CMK (cell line): ENCODE results near the gene RSAD1.

ENCODE experiments used
- DNase-seq: peaks from one replicate; pipeline ENCODE4 v3.0.0-alpha.2; 2010; ENCODE audit warnings: low read depth

The RSAD1 gene

DNA sequence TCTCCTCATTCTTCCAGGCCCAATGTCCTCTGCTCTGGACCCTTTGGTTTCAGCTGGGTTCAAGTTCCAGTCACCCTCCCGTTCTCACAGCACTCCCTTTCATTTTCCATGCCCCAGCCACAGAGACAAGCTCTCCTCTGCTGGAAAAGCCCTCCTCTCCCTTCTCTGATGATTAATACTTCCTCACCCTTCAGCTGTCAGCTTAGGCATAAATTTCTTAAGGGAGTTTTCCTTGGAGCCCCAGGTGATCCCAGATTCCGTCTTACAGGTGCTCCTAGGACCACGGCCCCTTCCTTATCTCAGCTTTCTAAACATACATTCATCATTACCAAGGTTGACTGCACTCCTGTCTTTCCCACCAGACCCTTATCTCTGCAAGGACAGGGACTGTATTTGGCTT is 20.4 kb upstream of the RSAD1 start:
- DNase-seq, result no peak

DNA sequence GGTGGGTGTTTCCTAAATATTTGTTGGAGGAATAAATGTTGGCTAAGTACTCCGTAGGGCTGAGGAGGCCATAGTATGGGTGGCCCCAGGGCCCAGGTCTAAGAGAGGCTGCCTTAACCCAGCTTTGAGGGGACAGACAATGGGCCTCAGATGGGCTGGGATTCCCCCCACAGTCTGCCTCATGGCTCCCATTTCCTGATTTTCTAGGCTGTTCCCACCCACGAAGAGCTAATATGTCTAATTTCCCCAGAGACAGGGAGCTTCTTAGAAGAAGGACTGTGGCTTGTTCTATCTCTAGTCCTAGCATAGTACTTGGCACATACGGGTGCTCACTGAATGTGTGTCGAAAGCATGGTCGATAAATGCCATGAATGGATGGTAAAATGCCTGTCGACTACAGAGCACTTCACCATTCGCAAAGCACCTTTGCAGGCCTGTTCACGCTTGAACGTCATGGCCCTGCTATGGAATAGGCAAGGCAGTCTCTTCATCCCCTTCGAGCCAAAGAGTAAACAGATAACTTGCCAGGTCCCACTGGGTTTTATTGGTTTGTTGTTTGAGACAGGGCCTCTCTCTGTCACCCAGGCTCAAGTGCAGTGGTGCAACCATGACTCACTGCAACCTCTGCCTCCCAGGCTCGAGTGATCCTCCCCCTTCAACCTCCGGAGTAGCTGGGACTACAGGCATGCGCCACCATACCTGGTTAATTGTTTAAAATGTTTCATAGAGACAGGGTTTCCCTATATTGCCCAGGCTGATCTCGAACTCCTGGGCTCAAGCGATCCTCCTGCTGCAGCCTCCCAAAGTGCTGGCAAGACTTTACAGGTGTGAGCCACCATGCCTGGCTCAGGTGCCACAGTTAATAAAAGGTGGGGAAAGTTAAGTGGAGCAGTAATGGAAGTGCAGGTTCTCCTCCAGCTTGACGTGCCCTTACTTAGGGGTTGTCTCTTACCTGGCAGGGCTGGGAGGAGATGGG is 19.7 kb upstream of the RSAD1 start:
- DNase-seq, result no peak

DNA sequence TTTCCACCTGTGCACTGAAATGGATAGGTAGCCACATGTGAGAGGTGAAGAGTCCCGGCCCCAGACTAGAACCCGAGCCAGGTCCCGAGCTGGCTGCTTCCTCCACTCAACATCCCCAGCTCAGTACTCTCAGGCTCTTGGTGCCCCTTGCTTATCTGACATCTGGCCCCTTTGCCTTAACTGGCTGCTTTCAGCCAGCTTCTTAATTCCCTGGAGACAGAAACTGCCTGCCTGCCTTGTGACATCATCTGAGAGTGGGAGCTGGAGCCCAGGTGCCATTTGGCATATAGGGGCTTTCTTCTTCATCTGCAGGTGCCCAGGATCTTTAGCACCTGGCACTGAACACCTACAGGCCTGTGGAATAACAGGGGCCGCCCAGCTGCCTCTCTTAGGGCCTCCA is 18.9 kb upstream of the RSAD1 start:
- DNase-seq, result no peak

DNA sequence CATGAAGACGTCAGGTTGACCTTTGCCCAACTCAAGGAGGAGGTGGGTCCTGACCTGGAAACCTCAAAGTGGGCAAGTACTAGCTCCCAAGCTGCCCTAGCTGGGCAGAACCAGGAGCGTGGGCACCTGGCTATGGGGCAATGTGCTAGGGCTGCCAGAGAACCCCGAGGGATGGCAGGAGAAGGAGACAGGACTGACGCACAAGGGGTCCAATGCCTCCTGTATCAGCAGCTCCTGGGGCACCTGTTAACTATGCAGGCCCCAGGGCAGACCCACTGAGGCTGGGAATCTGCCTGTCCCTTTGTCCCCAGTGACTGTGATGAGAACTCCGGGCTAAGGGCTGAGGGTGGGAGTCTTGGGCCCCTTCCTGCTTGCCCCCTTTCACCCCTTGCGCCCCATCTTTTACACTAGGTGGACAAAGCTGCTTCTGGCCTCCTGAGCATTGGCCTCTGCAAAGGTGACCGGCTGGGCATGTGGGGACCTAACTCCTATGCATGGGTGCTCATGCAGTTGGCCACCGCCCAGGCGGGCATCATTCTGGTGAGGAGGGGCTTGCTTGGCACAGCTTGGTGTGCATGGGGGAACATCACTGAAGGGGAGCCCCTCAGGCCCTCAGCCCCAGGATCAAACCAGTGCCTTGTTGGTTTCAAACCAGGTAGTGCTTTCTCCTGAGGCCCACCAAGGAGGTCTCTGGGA is 17.7 kb upstream of the RSAD1 start:
- DNase-seq, result no peak

DNA sequence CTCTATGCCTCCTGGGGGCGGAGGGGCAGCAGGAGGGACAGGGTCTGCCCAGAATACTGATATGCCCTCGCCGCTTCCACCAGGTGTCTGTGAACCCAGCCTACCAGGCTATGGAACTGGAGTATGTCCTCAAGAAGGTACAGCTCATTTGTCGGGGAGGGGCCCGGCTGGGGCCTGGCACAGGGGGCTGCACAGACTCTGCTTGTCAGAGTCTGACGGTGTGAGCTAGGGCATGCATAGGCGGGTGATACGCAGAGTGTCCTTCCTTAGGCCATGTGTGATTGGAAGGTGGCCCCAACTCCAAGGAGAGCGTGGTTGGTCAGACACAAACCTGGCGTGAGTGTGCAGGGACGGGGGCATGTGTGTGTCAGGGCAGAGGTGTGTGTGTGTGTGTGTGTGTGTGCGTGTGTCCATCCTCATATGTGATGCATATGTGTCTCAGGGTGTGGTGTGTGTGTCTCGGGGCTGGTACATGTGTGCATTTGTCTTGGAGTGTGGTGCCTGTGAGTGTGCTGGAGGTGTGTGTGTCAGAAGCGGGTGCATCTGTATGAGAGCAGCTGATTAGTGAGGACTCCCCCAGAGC is 17.0 kb upstream of the RSAD1 start:
- DNase-seq, result no peak

DNA sequence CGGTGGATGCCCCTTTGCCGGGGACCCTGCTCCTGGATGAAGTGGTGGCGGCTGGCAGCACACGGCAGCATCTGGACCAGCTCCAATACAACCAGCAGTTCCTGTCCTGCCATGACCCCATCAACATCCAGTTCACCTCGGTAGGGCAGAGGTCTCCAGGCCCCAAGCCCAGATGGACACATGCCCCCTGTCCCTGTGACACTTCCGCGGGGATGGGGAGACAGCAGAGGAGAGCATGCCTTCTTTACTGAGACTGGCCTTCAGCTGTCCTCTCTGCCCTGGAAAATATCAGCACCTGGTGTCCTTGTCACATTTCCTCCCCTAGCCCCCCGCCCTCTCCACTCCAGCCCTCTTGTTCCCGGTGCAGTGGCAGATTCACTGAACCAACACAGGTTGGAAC is 16.2 kb upstream of the RSAD1 start:
- no peak for DNase-seq

DNA sequence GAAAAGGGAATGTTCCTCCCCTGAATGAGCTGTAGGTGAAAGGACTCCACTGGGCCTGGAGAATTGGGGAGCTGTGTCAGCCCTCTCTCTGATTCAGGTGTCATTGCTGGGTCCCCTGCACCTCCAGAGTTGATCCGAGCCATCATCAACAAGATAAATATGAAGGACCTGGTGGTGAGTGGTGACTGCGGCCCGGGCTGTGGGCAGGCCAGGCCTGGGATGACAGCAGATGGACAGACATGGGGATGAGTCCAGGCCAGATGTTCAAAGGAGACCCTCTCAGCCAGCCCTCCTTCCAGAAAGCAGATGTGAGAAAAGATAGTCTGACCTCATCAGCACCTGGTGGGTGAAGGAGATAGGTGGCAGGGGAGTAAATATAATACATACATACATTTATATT is 14.5 kb upstream of the RSAD1 start:
- DNase-seq, result no peak

DNA sequence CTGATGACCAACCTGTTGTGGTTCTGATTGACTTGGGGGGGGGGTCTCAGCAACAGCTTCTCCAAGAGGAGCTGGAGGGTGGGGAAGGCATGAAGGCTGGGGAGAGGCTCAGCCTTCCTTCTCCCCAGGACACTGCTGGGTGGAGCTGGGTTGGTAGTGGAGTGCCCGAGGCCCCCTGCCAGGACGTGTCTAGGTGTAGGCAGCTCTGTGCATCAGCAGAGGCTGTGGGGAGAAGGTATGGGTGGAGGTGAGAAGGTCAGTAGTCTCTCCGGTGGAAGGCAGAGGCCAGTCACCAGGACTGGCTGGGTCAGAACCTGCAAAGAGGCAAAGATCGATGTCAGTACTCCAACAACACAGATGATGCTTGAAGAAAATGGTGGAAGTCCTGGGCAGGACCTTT is 13.9 kb upstream of the RSAD1 start:
- no peak for DNase-seq

DNA sequence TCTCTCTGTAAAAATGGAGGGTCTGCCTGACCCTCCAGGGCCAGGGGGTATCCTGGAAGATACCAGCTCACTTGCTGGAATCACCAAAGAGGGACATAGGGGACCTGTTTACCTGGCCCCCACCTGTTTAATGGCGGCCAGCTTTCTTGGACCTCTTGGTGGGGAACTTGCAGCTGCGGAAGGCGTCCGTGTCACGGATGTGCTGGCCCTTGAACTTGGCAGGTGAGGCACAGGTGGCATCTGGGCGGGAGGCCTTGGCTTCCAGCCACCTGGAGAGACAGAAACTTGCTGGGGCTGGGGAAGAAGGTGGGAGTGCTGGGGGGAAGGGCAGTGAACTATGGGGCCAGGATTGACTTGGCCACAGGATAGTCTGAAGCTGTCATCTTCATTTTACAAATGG is 13.5 kb upstream of the RSAD1 start:
- DNase-seq, result no peak

DNA sequence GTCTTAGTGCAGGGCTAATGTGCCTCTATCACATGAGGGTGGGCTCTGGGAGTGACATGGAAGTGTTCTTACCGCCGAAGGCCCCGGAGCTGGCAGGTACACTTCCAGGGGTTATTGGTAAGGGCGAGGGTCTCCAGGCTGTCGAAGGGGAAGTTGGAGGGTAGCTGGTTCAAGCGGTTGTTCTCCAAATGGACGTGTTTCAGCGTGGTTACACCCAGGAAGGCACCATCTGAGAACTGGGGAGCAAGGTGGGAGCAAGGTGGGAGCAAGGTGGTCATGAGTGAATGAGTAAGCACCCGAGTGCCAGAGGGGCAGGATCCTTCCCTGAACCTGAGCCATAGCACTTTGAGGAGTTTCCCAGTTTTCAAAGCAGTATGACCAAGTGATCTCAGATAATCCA is 13.0 kb upstream of the RSAD1 start:
- DNase-seq, result no peak

DNA sequence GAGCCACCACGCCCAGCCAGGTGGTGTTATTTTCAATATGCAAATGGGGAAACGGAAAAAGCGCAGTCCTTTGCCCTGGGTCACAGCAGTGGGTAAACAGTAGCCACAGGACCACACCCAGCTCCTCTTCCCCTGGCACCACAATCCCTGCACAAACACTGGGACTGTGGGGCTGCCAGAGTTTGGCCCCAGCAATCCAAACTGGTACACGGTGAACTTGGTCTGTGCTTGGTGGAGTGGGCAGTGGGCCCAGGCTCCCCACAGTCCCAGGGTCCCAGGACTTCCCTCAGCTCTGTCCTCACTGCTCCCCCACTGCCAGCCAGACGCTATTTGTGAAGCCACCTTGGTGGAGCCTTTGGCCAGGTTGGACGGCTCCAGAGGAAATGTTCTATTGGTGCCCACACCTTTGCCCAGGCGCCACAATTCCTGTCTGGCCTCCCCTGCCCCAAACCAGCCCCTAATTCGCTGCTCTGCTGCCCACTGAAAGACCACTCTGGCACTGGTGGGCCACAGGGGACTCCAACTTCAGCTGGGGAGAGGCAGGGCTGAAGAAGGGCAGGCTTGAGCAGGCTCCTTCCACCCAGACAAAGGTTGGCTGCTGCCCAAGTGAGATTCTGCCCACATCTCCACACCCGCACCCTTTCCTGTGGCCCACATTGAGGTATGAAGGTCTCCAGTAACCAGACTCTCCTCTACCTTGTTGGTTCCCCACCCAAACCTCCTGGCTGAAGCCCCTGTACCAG is 12.1 kb upstream of the RSAD1 start:
- no peak for DNase-seq

DNA sequence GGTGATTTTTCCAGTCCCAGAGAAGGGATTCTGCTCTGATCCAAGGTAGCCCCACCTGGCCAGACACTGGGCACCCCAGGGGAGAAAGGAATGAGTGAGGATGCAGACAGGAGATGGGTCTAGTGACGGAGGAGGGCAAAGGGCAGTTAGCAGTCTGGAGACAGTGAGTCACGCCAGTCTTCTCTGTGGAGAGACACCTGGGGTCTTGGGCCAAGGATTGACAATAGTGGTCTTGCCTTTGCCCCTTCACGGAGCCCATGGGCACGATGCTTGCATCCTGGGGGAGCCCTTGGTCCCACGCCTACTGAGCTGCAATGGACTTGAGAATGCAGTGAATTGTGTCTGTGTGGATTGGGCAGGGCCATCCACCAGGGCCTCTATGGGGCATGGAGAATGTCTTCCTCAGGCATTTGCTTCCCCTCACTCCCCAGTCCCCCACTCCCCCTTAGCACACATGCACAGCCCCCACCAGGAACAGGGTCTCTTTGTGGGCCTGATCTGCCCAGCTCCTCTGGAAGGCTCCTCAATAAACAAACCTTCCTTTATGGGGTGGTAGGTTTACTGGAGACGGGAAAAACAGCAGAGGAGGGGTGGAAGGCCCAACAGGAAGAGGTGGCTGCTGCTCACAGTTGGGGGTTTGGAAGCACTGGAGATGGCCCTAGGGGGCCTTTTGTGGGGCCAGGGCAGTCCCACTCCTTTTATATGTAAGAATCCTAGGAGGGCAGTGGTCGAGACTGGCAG is 11.4 kb upstream of the RSAD1 start:
- no peak for DNase-seq

DNA sequence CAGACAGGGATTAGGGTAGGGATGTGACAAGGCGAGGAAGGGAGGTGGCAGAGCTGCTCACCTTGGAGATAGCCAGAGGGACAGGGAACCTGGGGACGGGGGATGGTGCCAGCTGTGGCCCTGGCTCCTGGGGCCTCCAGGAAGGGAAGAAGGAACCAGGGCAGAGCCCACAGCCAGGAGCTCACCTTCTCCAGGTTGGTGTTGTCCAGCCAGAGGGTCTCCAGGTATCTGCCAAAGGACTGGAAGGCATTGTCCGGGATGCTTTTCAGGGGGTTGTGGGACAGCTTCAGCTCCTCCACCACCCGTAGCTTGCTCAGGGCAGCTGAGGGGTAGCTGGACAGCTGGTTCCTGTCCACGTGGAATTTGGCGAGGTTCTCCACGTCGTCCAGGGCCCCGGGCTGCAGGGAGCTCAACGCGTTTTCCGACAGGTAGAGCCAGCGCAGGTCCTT is 10.8 kb upstream of the RSAD1 start:
- DNase-seq, result no peak

DNA sequence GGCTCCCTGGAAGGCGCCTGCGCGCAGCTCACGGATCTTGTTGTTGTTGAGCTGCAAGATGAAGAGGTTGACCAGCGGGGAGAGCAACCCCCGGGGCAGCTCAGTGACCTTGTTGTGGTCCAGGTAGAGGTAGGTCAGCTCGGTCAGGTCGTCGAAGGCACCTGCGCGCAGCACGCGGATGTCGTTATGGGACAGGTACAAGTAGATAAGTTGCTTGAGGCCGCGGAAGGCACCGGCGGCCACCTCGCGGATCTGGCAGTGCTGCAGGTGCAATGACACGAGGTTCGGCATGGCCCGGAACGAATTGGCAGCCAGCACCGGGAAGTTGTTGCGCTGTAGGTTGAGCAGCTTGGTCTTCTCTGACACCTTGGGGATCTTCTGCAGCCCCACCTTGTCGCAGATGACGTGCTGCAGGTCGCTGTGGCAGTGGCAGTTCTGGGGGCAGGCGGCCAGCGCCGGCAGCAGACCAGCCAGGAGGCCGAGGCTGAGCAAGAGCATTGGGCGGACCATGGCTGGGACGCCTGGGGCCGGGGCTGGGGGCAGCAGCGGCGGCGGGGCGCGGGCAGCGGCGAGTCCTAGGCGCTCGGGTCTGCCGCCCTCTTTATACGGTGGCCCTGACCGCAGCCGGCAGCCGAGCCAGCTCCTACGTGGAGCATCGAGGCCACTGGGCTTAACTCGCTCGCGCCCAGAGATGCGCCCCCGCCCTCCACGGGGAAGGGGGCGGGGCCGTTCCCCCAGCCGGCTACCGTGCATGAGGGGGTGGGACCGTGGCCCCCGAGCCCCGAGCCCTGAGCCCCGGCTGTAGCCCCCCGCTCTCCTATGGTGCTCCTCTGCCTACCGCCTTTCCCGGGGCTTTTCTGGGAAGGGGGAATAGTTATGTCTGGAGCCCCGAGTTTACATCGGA is 10.1 kb upstream of the RSAD1 start, which contains the start of gene CHAD:
Gene CHAD (minus strand): TSS at position 577 of the 904 bp plus-strand sequence. CDS start 67 bp downstream, at position 510.
- DNase-seq, result no peak

DNA sequence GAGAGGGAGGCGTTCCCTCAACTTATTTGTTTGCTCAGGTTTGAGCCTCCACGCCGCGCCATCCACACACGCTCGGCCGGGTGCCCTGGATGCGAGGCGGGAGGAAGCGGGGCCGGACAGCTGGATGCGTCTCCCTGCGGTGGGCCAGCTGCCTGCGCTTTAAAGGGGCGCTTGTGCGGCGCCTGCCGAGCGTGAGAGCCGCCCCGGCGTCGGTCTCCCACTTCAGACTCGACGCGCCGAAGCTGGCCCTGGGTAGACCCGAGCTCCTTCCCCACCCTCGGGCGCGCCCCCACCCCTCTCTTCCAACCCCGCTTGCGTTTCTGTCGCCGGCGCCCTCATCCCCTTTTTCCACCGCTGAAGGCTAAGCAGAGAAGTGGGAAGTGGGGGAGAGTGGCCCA is 9.5 kb upstream of the RSAD1 start:
- no peak for DNase-seq

DNA sequence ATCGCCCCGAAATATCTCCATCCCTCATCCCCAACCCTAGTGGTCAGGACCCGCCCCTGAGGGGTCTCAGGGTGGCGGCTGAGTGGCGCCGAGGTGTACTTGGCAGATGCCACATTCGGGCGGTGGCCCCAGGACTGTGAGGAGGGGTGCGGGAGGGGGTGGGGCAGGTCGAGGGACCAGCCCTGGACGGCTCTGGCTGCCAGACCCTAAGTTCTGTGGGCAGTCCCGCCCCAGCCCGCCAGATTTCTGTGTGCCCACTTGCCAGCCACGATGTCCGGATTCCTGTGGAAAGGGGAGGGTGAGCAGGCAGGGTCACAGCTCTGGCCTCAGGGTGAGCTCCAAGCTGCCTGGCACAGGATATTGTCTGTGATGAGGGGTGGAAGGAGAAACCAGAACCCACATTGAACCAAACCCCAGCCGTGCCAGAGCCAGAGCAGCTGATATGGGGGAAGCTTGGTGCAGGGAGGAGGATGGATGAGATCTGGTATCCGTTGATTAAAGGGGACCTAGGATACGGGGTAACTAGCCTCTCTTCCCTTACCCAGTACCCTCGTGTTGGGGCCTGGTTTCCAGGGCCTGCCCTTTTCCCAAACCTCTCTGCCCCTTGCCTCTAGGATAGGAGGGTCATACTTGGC is 8.9 kb upstream of the RSAD1 start:
- no peak for DNase-seq

DNA sequence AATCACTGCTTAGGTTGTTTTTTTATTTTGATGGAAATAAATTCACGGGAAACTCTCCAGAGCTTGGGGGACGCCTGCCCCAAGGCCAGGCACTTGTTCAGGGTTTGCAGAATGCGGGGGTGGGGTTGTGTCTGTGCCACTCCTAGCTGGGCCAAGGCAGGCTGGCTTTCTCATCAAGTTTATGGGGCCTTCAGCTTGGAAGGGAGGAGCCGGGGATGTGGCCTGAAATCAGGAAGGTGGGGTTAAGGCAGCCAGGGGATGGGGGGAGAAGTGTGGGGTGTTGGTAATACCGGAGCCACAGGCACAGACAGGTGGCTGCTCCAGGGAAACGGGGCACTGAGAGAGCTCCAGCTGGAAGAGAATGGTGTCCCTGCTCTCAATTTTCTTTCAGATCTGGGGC is 8.2 kb upstream of the RSAD1 start:
- DNase-seq, result no peak

DNA sequence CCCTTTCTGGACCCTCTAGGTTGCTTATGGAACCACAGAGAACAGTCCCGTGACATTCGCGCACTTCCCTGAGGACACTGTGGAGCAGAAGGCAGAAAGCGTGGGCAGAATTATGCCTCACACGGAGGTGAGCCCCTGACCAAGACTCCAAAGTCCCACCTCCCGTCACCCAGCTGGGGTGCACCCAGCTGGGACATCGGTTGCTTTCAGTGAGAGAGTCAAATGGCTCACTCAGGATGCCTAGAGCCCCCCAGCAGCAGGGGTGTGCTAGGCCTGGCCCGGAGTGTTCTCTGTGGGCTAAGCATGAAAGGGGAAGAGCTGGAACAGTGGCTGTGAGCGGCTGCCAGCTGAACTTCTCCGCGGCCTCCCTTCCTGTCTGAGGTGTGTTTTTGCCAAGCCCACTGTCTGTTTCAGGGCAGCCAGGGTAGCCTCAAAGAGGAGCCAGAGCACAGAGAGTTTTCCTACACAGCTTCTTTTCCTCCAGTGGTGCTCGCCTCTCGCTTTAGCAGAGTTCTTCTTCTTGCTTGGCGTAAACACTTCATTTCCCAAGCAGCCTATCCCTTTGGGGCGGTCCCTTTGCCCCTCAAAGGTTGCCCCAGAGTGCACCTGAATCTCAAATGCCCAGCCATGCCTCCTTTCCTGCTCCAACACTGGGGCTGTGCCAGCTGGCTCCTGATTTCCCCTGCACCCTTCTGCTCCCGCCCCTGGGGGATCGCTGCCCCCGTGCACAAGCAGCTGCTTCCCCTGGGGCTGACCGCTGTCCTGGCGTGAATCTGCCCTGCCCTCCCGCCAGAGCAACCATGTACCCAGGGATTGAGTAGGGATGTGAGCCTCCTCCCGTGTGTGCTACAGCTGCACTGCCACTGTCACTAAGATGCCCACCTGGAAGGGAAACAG is 7.4 kb upstream of the RSAD1 start:
- no peak for DNase-seq

DNA sequence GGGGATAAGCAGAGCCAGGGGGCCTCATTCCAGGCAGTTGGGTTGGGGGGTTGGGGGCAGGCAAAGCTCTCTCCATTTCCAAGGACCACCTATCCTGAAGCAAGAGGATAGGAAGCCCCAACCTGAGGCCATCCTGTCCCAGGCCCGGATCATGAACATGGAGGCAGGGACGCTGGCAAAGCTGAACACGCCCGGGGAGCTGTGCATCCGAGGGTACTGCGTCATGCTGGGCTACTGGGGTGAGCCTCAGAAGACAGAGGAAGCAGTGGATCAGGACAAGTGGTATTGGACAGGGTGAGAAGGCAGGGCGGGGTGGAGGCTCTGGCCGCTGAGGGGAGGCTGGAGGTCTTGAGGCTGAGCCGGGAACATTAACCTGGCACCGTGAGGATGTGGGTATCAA is 6.4 kb upstream of the RSAD1 start:
- no peak for DNase-seq
